Measurements from ENCODE around the gene EHBP1. TPM values are rescaled to one million over a fixed set of nuclear protein-coding genes. Genes with fewer than 3 reads are reported as not detected.

The EHBP1 gene
- 14.3 and 24.3 TPM in 2 replicates for total RNA-seq (2014; rRNA removed; shearing (Covaris generic); ENCODE audit: low replicate concordance)

DNA sequence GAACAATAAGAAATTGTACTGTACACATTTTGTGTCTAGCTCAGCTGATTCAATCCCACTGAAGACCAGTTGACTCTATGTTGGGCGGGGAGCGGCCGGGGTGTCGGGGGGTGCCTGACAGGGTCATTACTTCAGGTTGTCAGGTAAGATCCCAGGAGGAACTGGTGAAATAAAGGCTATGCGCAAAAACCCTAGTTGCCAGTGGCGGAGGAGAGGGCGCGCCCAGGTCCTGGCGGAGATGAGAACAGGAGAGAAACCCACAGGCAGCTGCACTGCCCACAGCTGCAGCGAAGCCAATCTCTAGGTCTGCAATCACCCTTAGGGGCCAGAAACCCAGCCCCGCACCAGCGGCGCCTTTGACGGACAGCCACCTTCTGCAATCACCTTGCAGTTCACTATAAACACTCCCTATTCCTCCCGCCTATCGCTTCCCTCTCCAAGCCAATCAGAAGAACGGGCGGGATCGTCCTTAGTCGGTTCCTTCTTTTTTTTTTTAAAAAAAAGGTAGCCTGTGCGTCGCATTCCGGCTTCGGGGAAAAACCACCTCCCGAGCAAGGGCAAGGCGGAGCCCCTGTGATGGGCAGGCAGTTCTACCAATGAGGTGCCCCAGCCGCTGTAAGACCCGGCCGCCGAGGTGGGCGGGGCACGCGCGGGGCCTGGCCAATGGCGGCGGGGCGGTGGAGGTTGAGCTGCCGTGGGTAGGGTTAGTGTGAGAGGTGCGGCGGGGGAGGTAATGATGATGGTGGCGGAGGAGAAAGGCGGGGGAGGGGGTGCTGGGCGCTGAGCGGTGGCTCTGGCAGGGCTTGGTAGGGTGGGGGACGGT lies at the start of gene EHBP1:
Gene EHBP1 (plus strand): TSS at position 707 of the 823 bp plus-strand sequence. CDS start 1,479 bp downstream, outside the sequence.
- peak within 1 kb of the TSS; percentile 73 for H3K4me3 ChIP-seq
- peaks cover 7% of the 10 kb centered on the region for H3K9me3 ChIP-seq
- DNase-seq, result peak; percentile 98
- H3K36me3 ChIP-seq, result peaks cover 33% of the 10 kb centered on the region
- no peaks in the 10 kb centered on the region for H3K27me3 ChIP-seq

DNA sequence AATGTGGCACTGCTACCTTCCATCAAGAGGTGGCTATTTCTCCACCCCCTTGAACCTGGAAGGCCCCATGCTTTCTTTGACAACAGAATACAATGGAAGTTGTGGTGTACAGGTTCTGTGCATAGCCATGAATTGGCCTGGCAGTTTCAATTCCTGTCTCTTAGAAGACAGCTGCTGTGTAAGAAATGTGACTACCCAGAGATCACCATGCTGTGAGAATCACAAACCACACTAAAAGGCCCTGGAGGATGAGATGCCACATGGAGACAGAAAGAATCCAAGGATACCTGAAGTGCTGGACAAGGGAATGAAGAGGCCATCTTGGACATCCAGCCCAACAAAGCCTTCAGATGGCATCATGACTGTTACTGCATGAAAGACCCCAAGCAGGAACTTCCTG lies 47.7 kb upstream of the EHBP1 start:
- no peaks in the 10 kb centered on the region for H3K9me3 ChIP-seq
- DNase-seq, result no peak

DNA sequence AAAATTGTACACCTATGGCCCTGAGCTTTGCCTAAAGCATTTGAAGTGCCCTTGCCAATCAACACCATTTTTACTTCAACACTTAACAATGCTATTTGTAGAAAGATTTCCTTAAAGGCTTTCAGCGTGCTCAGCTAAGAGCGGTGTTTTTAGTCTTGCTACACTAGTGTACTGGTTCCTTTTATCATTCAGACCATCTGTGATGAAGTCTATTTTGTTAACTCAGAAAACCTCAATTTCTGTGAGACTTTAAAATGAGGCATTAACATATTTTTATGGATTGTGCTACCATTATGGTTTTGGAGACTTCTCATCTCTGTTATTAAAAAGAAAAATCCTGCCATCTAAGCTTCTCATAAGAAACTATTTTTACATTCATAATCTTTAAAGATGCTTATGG lies 46.6 kb upstream of the EHBP1 start:
- Histone ChIP-seq H3K36me3 (no peaks in the 10 kb centered on the region), H3K9me3 (no peaks in the 10 kb centered on the region), H3K27me3 (no peaks in the 10 kb centered on the region), H3K4me3 (no peak overlapping the region)
- no peak for DNase-seq

More for the DNA sequence above, 47.7 kb upstream of the EHBP1 start:
- H3K4me3 ChIP-seq, result no peak overlapping the region
- H3K27me3 ChIP-seq, result no peaks in the 10 kb centered on the region
- no peaks in the 10 kb centered on the region for H3K36me3 ChIP-seq

GRCh38 chr2:62660087-62660486 lies 45.4 kb upstream of the EHBP1 start:
- Histone ChIP-seq H3K9me3 (no peaks in the 10 kb centered on the region), H3K4me3 (no peak overlapping the region), H3K27me3 (no peaks in the 10 kb centered on the region), H3K36me3 (no peaks in the 10 kb centered on the region)
- DNase-seq, result no peak

- H3K9me3 ChIP-seq, result no peaks in the 10 kb centered on the region
- no peaks in the 10 kb centered on the region for H3K36me3 ChIP-seq
- no peak overlapping the region for H3K4me3 ChIP-seq
- H3K27me3 ChIP-seq, result no peaks in the 10 kb centered on the region
- no peak for DNase-seq
These were observed 44.8 kb upstream of the EHBP1 start for GRCh38 chr2:62660582-62661262.

GRCh38 chr2:62661263-62661635 lies 44.3 kb upstream of the EHBP1 start:
- no peaks in the 10 kb centered on the region for H3K36me3 ChIP-seq
- no peak for DNase-seq

GRCh38 chr2:62662131-62662530 lies 43.4 kb upstream of the EHBP1 start:
- H3K4me3 ChIP-seq, result no peak overlapping the region
- H3K36me3 ChIP-seq, result no peaks in the 10 kb centered on the region
- no peaks in the 10 kb centered on the region for H3K27me3 ChIP-seq
- no peaks in the 10 kb centered on the region for H3K9me3 ChIP-seq
- no peak for DNase-seq

More at GRCh38 chr2:62661263-62661635, 44.3 kb upstream of the EHBP1 start:
- no peak overlapping the region for H3K4me3 ChIP-seq
- no peaks in the 10 kb centered on the region for H3K9me3 ChIP-seq
- no peaks in the 10 kb centered on the region for H3K27me3 ChIP-seq

DNA sequence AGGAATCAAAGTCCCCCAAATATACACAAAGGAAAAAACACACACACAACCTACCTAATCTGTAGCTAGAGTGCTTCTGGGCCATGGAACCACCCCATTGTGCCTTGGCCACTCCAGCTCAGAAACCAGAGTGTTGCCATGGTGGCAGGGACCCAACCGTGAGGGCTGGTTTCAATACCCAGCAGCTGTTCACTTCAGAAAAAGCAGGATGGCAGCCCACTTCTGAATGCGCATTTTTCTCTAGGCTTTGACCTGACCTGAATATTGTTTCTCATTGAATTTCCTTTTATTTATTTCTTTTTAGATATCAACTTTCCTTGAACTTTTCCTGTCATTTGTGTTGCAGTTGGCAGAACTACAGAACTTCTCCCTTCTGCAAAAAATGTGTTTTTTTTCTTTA lies 43.0 kb upstream of the EHBP1 start:
- no peak for DNase-seq

DNA sequence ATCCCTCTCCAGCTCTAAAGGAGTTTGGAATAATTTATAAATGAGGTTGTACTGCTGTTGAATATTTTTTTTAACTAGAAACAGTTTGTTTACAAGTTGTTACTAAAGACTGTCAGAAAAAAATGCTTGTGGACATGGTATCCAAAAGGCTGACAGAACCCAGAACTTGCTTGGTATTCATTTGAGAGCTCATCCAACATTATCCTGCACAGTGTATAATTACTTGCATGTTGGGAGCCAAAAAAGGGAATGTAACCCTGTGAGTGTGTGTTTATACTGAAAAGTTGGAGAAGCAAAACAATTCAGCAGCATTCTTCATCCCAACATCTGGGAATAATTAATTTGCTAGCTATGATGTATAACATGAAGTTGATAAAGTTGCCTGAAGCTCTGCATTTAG lies 42.1 kb upstream of the EHBP1 start:
- Histone ChIP-seq H3K27me3 (no peaks in the 10 kb centered on the region), H3K4me3 (no peak overlapping the region), H3K9me3 (no peaks in the 10 kb centered on the region), H3K36me3 (no peaks in the 10 kb centered on the region)
- no peak for DNase-seq

More for the DNA sequence above, 43.0 kb upstream of the EHBP1 start:
- Histone ChIP-seq H3K36me3 (no peaks in the 10 kb centered on the region), H3K9me3 (no peaks in the 10 kb centered on the region), H3K27me3 (no peaks in the 10 kb centered on the region), H3K4me3 (no peak overlapping the region)

DNA sequence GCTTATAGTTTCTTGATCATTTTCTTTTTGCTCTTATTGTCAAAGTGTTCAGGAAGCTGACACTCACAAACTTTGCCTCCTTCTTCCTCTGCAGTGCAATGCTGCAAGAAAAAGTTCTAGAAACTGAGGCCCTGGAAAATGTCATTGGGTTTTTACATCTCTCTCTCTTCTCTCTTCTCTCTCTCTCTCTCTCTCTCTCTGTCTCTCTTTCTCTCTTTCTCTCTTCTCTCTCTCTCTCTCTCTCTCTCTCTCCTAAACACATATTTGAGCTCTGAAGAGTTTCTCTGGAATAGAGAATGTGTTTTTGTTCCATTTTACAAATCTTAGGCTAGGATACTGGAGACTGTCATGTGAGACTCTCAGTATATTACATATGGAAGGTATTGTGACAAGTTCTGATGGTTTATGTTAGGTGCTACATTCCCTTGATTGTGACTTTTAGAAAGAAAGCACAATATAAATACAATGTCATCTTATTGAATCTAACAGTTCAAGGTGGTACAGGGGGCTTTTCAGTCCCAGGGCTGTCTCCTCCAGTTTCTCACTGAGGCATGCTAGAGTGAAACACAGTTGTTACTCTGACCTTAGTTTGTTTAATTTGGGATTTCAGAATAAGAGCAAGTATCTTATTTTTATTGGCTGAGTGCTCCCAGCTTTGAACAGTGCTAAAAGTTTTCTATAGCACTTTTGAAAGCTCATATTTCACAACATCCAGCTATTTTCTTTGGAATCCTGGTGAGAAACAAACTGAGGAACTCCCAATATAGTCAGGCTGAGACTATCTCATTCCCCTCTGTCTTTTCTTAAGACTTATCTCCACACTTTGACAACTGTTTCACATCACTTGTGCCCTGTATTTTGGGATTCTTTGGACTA lies 41.4 kb upstream of the EHBP1 start:
- DNase-seq, result no peak
- Histone ChIP-seq H3K27me3 (no peaks in the 10 kb centered on the region), H3K4me3 (no peak overlapping the region), H3K9me3 (no peaks in the 10 kb centered on the region), H3K36me3 (no peaks in the 10 kb centered on the region)

DNA sequence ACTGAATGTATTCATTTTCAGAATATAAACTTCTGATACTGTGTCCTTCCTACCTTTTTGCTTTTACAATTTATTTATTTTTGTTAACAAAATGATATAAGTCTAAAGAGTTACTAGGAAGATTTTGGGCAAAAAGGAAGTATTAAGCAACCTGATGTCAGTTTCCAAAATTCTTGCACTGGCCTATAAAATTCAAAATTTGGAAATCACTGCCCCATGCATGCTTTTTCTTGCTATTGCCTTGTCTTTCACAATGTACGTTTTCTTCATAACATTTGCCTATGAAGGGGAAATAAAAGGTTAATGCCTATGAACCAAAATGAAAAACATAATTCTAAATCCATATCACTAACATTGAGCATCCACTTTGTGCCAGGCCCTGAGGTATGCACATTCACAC lies 40.1 kb upstream of the EHBP1 start:
- no peak for DNase-seq
- Histone ChIP-seq H3K27me3 (no peaks in the 10 kb centered on the region), H3K4me3 (no peak overlapping the region), H3K36me3 (no peaks in the 10 kb centered on the region), H3K9me3 (no peaks in the 10 kb centered on the region)

DNA sequence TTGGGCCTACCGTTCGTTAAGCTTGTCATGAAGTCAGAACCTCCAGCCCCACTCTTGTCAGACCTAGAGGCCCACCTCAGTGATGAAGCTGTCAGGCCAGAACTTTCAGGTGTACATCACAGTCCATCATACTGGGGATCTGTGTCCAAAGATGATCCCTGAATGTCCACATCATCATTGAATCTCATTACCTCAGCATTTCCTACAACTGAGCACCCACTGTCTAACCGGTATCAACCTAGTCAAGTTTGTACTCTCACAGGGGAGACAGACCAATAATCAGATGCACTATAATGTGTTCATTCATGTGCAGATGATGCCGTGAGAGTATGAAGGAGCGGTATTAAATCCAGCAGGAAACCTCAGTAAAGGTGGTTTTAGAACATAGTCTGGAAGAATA lies 36.3 kb upstream of the EHBP1 start:
- Histone ChIP-seq H3K9me3 (no peaks in the 10 kb centered on the region), H3K4me3 (no peak overlapping the region), H3K36me3 (no peaks in the 10 kb centered on the region), H3K27me3 (no peaks in the 10 kb centered on the region)
- DNase-seq, result no peak

DNA sequence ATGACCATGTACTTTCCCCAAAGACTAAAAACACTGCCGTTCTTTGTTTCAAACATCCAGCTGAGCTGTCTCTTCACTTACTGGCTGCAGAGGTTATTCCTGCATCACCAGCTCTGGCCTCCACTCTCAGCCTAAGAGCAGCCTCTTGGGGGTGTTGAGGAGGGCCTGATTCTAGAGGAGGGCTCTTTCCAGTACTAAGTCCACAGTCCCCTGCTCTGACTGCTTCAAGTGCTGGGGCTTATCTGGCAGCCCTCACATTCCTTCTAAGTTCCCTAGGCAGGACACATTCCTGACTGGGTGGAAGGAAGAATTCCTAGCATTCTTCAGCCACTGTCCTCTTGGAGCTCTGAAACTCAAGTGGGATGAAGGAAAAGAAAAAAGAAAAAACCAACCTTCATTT lies 32.9 kb upstream of the EHBP1 start:
- H3K27me3 ChIP-seq, result no peaks in the 10 kb centered on the region
- no peak overlapping the region for H3K4me3 ChIP-seq

DNA sequence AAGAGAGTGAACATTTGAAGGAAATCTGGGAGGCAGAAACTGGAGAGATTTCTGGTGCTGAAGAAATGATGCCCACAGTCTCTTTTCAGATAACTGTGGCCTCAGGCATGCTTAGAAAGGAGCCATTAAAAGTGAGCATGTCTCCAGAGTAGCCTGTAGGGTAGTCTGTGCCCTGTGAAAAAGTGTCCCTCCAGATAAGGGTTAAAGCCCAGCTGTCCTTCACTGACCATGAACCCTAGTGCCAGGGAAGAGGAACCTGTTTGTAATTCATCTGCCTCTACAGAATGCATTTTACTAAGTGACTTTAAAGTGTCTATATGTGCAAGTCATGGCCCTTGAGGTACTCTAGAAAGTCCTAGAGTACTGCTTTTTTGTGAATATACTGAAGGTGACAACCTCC lies 30.5 kb upstream of the EHBP1 start:
- H3K27me3 ChIP-seq, result no peaks in the 10 kb centered on the region
- no peaks in the 10 kb centered on the region for H3K9me3 ChIP-seq
- H3K36me3 ChIP-seq, result no peaks in the 10 kb centered on the region
- no peak overlapping the region for H3K4me3 ChIP-seq
- no peak for DNase-seq

More for the DNA sequence above, 32.9 kb upstream of the EHBP1 start:
- Histone ChIP-seq H3K9me3 (no peaks in the 10 kb centered on the region), H3K36me3 (no peaks in the 10 kb centered on the region)
- DNase-seq, result peak; percentile 26

DNA sequence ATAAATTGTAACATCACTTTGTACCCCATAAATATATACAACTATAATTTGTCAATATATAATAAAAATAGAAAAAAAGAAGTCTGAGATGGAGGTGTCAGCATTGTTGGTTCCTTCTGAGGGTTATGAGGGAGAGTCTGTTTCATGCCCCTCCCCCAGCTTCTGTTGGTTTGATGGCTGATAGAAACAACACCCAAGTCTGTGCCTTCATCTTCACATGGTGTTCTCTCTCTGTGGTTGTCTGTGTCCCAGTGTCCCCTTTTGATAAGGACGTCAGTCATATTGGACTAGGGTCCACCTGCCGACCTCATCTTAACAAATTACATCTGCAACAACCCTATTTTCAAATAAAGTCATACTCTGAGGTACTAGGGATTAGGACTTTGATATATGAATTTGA lies 20.3 kb upstream of the EHBP1 start:
- no peak for DNase-seq
- Histone ChIP-seq H3K27me3 (no peaks in the 10 kb centered on the region; the same call in 1 of the 2 replicates), H3K9me3 (no peaks in the 10 kb centered on the region; the same call in 1 of the 2 replicates), H3K36me3 (no peaks in the 10 kb centered on the region), H3K4me3 (no peak overlapping the region)

- no peak for DNase-seq
- Histone ChIP-seq H3K27me3 (no peaks in the 10 kb centered on the region; the same call in 1 of the 2 replicates), H3K9me3 (no peaks in the 10 kb centered on the region), H3K36me3 (no peaks in the 10 kb centered on the region), H3K4me3 (no peak overlapping the region)
These were observed 19.4 kb upstream of the EHBP1 start for GRCh38 chr2:62686012-62686685.
